ENCODE data around the gene CASP2.

Gene CASP2

DNA sequence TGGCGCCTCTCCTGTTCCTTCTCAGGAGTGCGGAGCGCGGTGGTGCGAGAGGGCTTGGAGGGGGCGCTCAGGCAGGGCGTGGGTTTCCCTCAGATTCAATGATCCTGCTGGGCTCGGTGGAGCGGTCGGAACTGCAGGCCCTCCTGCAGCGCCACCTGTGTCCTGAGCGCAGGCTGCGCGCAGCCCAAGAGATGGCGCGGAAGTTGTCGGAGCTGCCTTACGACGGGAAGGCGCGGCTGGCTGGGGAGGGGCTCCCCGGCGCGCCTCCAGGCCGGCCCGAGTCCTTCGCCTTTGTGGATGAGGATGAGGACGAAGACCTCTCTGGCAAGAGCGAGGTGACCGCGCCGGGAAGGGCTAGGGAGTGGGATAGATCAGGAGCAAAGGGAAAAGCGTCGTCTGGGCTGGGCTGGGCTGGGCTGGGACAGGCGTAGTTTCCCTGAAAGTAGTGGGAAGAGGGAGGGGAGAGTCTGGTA, 57.3 kb downstream of the CASP2 start:
- Histone ChIP-seq H3K9me3 (ENCODE audit: low read length) (no peaks in the 10 kb centered on the region), H3K4me3 (ENCODE audit: low read depth, low read length, poor library complexity, severe bottlenecking) (no peak overlapping the region), H3K36me3 (ENCODE audit: insufficient read depth, low read length) (no peaks in the 10 kb centered on the region), H2AFZ (ENCODE audit: low read length) (no peak overlapping the region), H3K4me1 (ENCODE audit: insufficient read depth, low read length, severe bottlenecking) (no peaks in the 10 kb centered on the region), H3K9ac (ENCODE audit: low read length) (no peak overlapping the region), H3F3A (ENCODE audit: insufficient read depth, low read length) (no peaks in the 10 kb centered on the region), H3K79me2 (ENCODE audit: insufficient read depth, low read length) (no peaks in the 10 kb centered on the region), H3K27me3 (ENCODE audit: insufficient read depth, low read length) (0 out of 2 replicates have a peak, but pooled peaks cover 9% of the 10 kb centered on the region), H4K20me1 (ENCODE audit: insufficient read depth, low read length) (no peaks in the 10 kb centered on the region), H3K9me2 (ENCODE audit: low read depth, low read length) (no peaks in the 10 kb centered on the region), H3K4me2 (ENCODE audit: low read length) (no peak overlapping the region), H3K27ac (ENCODE audit: low read depth, low read length, poor library complexity, severe bottlenecking) (no peak overlapping the region)
- TF ChIP-seq, protein P1, sequence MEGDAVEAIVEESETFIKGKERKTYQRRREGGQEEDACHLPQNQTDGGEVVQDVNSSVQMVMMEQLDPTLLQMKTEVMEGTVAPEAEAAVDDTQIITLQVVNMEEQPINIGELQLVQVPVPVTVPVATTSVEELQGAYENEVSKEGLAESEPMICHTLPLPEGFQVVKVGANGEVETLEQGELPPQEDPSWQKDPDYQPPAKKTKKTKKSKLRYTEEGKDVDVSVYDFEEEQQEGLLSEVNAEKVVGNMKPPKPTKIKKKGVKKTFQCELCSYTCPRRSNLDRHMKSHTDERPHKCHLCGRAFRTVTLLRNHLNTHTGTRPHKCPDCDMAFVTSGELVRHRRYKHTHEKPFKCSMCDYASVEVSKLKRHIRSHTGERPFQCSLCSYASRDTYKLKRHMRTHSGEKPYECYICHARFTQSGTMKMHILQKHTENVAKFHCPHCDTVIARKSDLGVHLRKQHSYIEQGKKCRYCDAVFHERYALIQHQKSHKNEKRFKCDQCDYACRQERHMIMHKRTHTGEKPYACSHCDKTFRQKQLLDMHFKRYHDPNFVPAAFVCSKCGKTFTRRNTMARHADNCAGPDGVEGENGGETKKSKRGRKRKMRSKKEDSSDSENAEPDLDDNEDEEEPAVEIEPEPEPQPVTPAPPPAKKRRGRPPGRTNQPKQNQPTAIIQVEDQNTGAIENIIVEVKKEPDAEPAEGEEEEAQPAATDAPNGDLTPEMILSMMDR (IDR thresholded peaks at IDR 0.05; ENCODE audit: low read length): no peak
- no peak for TF ChIP-seq EZH2 (IDR thresholded peaks at IDR 0.05; ENCODE audit: borderline replicate concordance, low read length)

DNA sequence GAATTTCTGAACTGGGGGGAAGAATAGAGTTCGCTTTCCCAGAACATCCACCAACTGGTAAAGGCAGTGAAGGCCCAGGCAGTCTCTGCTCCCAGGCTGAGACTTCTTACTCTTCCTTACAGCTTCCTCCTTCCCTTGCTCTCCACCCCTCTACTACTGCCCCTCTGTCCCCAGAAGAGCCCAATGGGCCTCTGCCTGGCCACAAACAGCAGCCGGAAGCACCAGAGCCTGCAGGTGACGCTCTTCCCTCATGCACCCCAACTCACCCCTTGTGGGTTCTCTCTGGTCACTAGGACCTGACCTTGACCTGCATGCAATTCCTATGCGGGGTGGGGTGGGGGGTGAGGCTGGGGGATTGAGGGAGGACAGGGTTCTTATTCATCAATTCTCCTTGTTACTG, 57.9 kb downstream of the CASP2 start:
- Histone ChIP-seq H3K79me2 (ENCODE audit: insufficient read depth, low read length) (no peaks in the 10 kb centered on the region), H3K36me3 (ENCODE audit: insufficient read depth, low read length) (no peaks in the 10 kb centered on the region), H3K9me3 (ENCODE audit: low read length) (no peaks in the 10 kb centered on the region), H3K9ac (ENCODE audit: low read length) (no peak overlapping the region), H2AFZ (ENCODE audit: low read length) (no peak overlapping the region), H3K4me1 (ENCODE audit: insufficient read depth, low read length, severe bottlenecking) (no peaks in the 10 kb centered on the region), H3K27ac (ENCODE audit: low read depth, low read length, poor library complexity, severe bottlenecking) (no peak overlapping the region), H3F3A (ENCODE audit: insufficient read depth, low read length) (no peaks in the 10 kb centered on the region), H3K9me2 (ENCODE audit: low read depth, low read length) (no peaks in the 10 kb centered on the region), H4K20me1 (ENCODE audit: insufficient read depth, low read length) (no peaks in the 10 kb centered on the region), H3K4me2 (ENCODE audit: low read length) (no peak overlapping the region), H3K27me3 (ENCODE audit: insufficient read depth, low read length) (0 out of 2 replicates have a peak, but pooled peaks cover 9% of the 10 kb centered on the region), H3K4me3 (ENCODE audit: low read depth, low read length, poor library complexity, severe bottlenecking) (no peak overlapping the region)
- TF ChIP-seq EZH2 (IDR thresholded peaks at IDR 0.05; ENCODE audit: borderline replicate concordance, low read length): no peak
- TF ChIP-seq, protein P1 (IDR thresholded peaks at IDR 0.05; ENCODE audit: low read length): no peak

DNA sequence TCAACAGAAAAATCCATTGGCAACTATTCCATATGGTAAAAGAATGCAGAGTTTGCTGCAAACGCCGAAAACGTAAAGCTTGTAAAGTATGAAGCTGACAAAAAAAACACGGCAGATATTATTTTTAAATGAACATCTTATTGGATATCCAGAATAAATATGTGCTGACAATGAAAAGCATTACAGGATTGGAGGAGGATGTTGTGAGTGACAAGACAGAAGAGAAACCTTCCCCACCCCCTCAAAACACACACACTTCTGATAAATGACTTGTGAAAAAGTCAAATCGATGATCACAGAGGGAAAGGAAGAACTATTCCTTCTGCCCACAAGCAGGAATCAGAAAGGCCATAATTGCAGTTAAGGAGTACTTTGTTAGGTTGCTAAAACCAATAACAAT, 59.8 kb downstream of the CASP2 start:
- no peak overlapping the region for H3K4me2 ChIP-seq (ENCODE audit: low read length)
- H3K9me2 ChIP-seq (ENCODE audit: low read depth, low read length): no peaks in the 10 kb centered on the region
- no peaks in the 10 kb centered on the region for H3K36me3 ChIP-seq (ENCODE audit: insufficient read depth, low read length)
- H3K9me3 ChIP-seq (ENCODE audit: low read length): no peaks in the 10 kb centered on the region
- H3K9ac ChIP-seq (ENCODE audit: low read length): no peak overlapping the region
- no peak overlapping the region for H3K4me3 ChIP-seq (ENCODE audit: low read depth, low read length, poor library complexity, severe bottlenecking)
- no peak overlapping the region for H3K27ac ChIP-seq (ENCODE audit: low read depth, low read length, poor library complexity, severe bottlenecking)
- no peaks in the 10 kb centered on the region for H3K79me2 ChIP-seq (ENCODE audit: insufficient read depth, low read length)
- H2AFZ ChIP-seq (ENCODE audit: low read length): no peak overlapping the region
- H3K4me1 ChIP-seq (ENCODE audit: insufficient read depth, low read length, severe bottlenecking): no peaks in the 10 kb centered on the region
- H3F3A ChIP-seq (ENCODE audit: insufficient read depth, low read length): no peaks in the 10 kb centered on the region
- H3K27me3 ChIP-seq (ENCODE audit: insufficient read depth, low read length): 0 out of 2 replicates have a peak, but pooled peaks cover 9% of the 10 kb centered on the region
- H4K20me1 ChIP-seq (ENCODE audit: insufficient read depth, low read length): no peaks in the 10 kb centered on the region
- TF ChIP-seq, protein P1 (IDR thresholded peaks at IDR 0.05; ENCODE audit: low read length): no peak
- TF ChIP-seq EZH2 (IDR thresholded peaks at IDR 0.05; ENCODE audit: borderline replicate concordance, low read length): no peak
